K562 (cell line): ENCODE results near the gene PALLD.

Experiments
- CC2D1A ChIP-seq: fragments of 450-650 bp; IDR thresholded peaks from 2 replicates; pipeline ENCODE4 v1.6.1; 2017; ENCODE audit warnings: mild to moderate bottlenecking
- FOXP4 ChIP-seq: sonication (generic); formaldehyde crosslinking; IDR thresholded peaks from 2 replicates; pipeline ENCODE4 v1.8.0; 2022; ENCODE audit warnings: mild to moderate bottlenecking, missing genetic modification reagents, borderline replicate concordance
- GTF2E2 ChIP-seq: fragments of 200-800 bp; sonication (Bioruptor generic); IDR thresholded peaks from 2 replicates; pipeline ENCODE4 v1.6.1; 2016; ENCODE audit warnings: missing genetic modification characterization, missing compliant biosample characterization
- HNRNPH1 ChIP-seq: fragments of 200-400 bp; formaldehyde crosslinking; optimal IDR thresholded peaks from 2 replicates; pipeline ENCODE3; 2017; ENCODE audit warnings: low read depth, mild to moderate bottlenecking, low read length, moderate library complexity
- NRF1 ChIP-seq, 2 experiments: fragments of 450-650 bp; IDR thresholded peaks in 1 of 2; conservative IDR thresholded peaks in 1 of 2; 2 replicates each; pipeline ENCODE4 v1.6.1; 2014; ENCODE audit warnings: mild to moderate bottlenecking in 2 of 2
- POLR2AphosphoS5 ChIP-seq: IDR thresholded peaks from 2 replicates; pipeline ENCODE4 v1.6.1; 2011; ENCODE audit warnings: mild to moderate bottlenecking, low read depth, low read length, moderate library complexity; ENCODE audit not compliant: control insufficient read depth, insufficient read depth
- TARDBP ChIP-seq: fragments of 450-650 bp; IDR thresholded peaks from 2 replicates; pipeline ENCODE4 v1.6.1; 2016
- TF ChIP-seq, protein P1 (sequence below), 3 experiments: IDR thresholded peaks in 2 of 3; conservative IDR thresholded peaks in 1 of 3; 2 replicates each; pipeline ENCODE4 v1.5.1; 2011 to 2012; ENCODE audit warnings: low read length in 3 of 3, mild to moderate bottlenecking in 3 of 3, control low read depth in 2 of 3, improper control_type of control experiment in 1 of 3, inconsistent platforms in 1 of 3, low read depth in 1 of 3, mixed read lengths in 1 of 3, moderate library complexity in 1 of 3; ENCODE audit not compliant: insufficient read depth in 2 of 3

DNA sequence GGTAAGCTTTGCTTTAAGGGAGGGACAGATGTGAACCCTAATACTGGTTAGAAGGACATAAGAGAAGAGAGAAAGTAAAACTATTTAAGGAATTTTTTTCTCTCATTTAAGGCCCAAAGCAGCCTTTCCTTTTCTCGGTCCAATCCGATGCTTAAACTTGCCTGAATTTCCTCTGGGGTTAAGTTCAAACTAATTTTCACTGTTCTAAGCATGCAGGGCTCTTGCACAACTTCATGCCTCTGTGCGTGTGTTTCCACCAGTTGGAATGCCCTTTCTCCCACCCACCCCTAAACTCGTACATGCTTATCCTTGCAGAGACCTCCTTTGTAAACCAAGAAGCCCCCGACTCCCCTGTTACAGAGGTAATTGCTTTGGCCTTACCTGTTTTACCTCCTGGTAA, 308.5 kb downstream of the PALLD start:
- TF ChIP-seq HNRNPH1 (no peak), FOXP4 (CRISPR knock-in tag) (no peak), CC2D1A (no peak), NRF1 (conservative IDR thresholded peaks at IDR 0.05 in 1 of 2, IDR thresholded peaks at IDR 0.05 in 1 of 2) (no peak), GTF2E2 (tag) (no peak), POLR2AphosphoS5 (no peak), TARDBP (no peak)
- TF ChIP-seq, protein P1, sequence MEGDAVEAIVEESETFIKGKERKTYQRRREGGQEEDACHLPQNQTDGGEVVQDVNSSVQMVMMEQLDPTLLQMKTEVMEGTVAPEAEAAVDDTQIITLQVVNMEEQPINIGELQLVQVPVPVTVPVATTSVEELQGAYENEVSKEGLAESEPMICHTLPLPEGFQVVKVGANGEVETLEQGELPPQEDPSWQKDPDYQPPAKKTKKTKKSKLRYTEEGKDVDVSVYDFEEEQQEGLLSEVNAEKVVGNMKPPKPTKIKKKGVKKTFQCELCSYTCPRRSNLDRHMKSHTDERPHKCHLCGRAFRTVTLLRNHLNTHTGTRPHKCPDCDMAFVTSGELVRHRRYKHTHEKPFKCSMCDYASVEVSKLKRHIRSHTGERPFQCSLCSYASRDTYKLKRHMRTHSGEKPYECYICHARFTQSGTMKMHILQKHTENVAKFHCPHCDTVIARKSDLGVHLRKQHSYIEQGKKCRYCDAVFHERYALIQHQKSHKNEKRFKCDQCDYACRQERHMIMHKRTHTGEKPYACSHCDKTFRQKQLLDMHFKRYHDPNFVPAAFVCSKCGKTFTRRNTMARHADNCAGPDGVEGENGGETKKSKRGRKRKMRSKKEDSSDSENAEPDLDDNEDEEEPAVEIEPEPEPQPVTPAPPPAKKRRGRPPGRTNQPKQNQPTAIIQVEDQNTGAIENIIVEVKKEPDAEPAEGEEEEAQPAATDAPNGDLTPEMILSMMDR (IDR thresholded peaks at IDR 0.05 in 2 of 3, conservative IDR thresholded peaks at IDR 0.05 in 1 of 3; ENCODE audit: insufficient read depth in 2 of 3, low read depth in 1 of 3, low read length in 3 of 3): no peak
